Inferior parietal cortex (tissue), 1 donor: ENCODE results near the gene TP63.
"Not testable (repeated sequence)": the region's sequence is repeated elsewhere in the genome, so short reads cannot be mapped to it uniquely, and the experiment has no call there.

Experiments used
- DNase-seq: peaks from one replicate; pipeline ENCODE4 v3.0.0-alpha.2; 2016; ENCODE audit errors: extremely low spot score

The TP63 gene

DNA sequence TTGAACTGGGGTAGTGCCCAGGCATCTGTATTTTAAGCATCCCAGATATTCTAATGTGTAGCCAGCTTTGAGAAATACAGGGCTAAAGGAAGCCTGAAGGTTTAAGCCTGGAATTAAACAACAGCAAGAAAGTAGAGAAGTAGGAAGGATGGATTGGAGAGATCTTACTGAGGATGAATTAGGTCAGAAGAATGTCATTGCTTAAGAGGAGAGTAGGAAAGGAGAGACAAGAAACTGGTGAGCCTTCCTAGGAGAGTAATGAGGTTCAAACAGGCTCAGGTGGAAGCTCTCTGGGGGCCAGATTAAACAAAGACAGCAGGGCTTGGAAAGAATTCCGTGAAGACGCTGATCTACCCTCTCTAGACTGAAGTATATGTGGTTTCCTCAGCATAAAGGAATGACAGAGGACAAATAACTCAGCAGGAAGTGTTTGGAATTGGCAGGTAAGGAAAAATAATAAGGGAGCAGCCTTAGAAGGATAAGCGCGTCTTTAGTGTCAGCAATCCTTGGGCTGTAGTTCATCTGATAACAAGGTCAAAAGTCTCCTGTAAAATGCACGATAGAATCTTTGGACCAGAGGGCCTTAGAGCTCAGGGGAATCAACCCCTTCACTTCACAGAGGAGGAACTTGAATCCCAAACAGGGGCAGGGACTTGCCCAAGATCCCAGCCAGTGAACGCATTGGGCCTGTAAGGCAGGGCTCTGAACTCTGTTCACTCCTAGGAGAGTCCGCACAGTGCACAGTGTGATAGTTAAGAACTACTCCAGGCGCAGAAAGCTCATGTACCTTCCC lies 90.9 kb downstream of the TP63 start:
- no peak for DNase-seq

DNA sequence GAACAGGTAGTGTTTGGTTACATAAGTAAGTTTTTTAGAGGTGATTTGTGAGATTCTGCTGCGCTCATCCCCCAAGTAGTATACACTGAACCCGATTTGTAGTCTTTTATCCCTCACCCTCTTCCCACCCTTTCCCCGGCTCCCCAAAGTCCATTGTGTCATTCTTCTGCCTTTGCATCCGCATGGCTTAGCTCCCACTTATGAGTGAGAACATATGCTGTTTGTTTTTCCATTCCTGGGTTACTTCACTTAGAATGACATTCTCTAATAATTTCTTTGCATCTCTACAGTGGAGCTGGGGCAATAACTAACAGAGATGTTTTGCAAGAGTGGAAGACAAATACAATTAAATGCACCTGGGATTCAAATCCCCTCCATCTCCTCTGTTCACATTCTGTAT lies 93.2 kb downstream of the TP63 start:
- no peak for DNase-seq

DNA sequence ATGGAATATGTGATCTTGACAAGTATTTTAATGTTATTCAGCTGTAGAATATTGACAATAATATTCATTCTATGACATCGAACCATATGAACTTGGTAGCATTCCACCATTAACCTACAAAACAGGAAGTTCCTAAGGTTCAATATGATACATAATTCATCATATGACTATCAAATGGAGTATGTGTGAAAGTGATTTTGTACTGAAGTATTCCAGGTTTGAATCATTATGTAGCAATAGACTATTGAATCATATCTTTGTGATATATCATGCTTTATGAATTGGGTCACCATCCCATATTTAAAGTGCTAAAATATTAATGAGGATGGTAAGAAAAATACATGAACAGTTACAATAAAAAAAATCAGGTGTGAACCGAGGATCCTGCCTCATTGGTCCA lies 95.1 kb downstream of the TP63 start:
- no peak for DNase-seq

DNA sequence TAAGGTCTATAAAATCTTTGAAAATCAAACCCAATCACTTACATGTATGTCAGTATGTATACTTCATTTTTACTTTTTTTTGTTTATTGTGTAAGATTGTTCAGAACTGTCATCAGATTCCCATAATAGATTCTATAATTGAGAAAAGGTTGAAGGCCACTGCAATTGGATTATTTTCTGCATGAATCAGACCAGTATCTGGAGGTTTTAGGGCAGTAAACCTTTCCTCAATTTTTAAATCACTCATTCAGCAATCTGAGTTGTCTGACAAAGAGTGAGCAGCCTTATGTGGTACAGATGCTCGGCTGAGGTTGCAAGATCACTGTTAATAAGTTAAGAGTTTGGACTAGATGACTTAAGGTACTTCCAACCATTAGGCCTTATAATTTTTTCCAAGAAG lies 96.0 kb downstream of the TP63 start:
- DNase-seq = no peak

DNA sequence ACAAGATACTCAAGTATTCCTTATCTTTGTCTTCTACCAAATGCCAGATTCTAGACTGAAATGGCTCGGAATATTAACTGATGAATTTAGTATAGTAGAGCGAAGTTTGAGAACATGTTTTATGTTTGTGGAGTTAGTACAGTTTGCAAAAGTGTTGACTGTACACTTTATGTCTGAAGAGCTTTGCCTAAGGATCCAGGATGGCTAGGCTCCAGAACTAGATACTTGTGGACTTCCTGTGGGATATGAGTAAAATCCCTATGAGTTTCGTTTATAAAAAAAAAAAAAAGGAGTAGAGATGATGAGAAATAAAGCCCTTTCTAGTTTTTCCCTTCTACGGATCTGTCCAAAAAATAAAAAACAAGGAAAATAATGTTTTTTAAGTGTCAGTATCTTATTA lies 96.7 kb downstream of the TP63 start:
- no peak for DNase-seq

DNA sequence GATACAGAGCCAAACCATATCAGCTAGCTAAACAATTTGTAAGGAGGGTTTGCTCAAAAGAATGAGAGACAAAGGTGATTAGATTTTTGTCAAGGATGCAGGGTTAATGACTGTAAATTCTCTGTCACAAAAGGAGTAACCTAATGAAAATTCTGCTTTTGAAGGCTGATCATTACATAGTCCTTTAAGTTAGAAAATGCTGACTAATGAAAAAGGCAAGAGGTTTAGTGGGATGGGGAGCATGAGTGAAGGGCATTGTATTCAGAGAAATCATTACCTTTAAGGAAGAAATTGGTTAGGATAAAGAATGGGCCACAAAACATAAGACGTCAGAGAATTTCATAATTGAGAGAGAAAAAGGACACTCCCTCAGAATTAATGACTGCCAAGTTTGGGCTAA lies 97.7 kb downstream of the TP63 start:
- no peak for DNase-seq

DNA sequence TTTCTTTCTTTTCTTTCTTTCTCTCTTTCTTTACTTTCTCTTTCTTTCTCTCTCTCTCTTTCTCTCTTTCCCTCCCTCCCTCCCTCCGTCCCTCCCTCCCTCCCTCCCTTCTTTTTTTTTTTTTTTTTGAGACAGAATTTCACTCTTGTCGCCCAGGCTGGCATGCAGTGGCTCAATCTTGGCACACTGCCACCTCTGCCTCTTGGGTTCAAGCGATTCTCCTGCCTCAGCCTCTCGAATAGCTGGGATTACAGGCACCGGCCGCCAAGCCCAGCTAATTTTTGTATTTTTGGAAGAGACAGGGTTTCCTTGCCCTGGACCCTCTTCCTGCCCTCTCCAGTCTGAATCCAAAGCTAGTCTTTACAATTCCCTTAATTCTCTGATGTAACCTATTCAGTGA lies 102.9 kb downstream of the TP63 start:
- no peak for DNase-seq

DNA sequence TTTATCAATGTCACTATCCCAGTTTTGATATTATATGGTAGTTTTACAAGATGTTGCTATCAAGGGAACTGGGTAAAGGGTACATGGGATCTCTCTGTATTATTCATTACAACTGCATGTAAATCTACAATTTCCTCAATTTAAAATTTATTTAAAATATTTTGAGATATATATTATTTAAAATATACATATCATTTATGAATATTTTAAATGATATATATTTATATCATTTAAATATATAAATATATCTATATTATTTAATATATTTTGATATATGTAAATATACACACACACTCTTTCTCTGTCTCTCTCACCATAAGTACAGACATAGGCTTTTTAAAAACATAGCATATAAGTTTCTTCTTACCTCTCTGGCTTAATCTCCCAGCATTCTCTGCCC lies 104.7 kb downstream of the TP63 start:
- no peak for DNase-seq

DNA sequence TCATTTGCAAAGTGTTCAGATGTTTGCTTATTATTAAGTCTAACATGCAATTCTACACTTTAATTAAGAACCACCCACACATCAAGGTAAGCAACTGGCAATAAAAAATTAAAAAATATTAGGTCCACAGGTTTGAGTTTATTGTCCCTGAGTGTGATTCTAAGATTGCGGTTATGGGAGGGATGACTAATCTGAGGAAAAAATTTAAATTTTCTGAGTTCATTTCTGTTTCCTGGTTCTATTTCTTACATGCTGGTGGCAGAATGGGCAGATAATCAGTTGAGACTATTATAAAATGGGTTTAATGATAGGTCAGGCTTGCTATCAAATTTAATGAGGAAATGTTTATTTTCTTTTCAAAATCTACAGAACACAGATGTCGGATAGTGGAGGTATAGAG lies 105.9 kb downstream of the TP63 start:
- no peak for DNase-seq

DNA sequence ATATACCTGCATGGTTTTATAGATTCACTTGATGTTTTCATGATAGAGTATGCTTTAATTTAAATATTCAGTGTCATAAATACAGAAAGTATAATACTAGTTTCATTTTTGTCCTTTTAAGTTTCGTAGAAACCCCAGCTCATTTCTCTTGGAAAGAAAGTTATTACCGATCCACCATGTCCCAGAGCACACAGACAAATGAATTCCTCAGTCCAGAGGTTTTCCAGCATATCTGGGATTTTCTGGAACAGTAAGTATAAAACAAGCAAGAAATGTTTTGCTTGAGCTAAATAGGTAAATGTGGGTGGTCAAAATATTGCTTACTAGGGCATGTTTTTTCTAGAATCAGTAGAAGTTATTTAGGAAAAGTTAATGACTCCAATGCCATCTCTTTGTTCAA lies 106.4 kb downstream of the TP63 start:
- no peak for DNase-seq

DNA sequence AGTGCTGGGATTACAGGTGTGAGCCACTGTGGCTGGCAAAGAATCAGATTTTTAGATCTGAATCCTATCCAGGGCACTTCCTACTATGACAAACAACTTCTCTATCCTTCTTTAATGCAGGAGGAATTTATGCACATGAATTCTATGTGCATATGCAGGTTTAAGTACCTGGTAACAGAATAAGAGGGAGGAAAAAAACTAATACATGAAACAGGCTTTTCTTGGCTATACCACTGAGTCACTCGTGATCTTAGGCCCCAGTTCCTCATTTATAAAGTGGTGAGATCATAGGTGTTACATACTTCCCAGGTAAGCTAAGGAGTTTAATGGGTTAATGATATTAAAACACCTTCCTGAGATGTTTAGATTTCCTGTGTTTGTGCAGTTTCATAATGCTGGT lies 108.2 kb downstream of the TP63 start:
- DNase-seq = no peak

DNA sequence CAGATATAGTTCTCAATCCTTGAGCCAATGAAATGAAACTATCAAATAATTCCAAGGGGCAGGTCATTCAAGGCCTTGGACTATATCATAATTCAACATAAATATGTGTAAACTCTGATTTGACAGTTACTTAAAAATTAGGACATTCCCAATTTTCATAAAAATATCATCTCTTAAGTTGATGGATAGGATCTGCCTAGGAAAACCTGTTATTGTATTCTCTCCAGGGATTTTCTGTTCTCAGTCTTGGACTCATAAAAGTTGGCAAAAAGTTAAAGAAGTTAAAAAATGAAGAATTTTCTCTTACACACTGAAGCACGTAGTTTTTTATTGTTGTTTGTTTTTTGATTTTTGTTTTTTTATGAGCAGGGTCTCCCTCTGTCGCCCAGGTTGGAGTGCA lies 109.0 kb downstream of the TP63 start:
- no peak for DNase-seq

DNA sequence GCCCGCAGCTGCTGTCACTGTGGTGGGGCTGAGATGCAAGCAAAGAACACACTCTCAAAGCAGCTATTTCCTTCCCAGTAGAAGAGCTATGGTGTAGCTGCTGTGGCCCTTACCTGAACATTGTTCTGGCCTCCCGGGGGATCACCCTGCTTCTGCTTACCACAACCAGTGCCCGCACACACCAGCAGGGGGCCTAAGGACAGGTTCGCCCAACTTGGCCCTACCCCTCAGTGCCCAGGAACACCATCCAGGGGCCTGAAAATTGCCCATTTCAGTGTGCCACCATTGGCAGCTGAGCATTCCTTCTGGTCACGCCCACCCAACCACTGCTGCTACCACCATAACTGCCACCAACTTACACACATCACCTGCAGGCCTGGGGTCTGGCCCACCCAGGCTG lies 113.0 kb downstream of the TP63 start:
- no peak for DNase-seq

DNA sequence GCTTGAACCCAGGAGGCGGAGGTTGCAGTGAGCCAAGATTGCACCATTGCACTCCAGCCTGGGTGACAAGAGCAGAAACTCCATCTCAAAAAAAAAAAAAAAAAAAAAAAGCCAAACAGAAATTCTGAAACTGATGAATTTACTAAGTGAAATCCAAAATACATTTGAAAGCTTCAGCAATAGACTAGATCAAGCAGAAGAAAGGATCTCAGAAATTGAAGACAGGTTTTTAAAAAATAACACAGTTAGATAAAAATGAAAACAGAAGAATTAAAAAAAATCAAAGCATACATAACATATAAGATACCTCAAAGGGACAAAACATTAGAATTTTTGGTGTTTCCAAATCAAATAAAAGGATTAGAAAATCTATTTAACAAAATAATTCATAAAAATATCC lies 114.4 kb downstream of the TP63 start:
- DNase-seq = no peak

DNA sequence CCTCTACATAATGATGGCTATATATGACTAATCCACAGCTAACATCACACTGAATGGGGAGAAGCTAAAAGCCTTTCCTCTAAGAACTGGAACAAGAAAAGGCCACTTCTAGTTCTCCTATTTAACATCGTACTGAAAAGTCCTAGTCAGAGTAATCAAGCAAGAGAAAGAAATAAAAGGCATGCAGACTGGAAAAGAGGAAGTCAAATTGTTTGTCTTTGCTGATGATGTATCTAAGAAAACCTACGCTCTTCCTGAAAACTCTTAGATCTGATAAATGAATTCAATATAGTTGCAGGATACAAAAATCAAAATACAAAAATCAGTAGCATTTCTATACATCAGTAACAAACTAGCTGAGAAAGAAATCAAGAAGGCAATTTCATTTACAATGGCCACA lies 116.9 kb downstream of the TP63 start:
- DNase-seq = no peak

DNA sequence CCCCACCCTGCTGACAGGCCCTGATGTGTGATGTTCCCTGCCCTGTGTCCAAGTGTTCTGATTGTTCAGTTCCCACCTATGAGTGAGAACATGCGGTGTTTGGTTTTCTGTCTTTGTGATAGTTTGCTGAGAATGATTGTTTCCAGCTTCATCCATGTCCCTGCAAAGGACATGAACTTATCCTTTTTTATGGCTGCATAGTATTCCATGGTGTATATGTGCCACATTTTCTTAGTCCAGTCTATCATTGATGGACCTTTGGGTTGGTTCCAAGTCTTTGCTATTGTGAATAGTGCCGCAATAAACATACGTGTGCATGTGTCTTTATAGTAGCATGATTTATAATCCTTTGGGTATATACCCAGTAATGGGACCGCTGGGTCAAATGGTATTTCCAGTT lies 119.8 kb downstream of the TP63 start:
- not testable (repeated sequence) for DNase-seq

DNA sequence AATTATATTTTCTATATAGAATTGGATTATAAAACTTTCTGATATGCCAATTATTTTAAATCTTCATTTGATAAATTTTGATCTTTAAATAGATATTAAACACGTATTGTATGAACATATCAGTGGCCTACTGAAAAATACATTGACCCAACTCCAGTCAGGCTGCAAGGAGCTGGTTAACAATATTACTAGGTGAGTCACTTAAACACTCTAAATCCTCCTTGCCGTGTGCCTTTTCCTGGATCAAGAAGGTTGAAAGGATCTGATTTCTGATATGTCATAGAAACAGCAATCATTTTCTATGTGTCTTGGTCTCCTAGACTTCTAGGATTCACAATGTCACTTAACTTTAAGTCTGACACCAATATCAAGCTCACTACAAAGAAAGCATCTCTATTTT lies 123.2 kb downstream of the TP63 start:
- no peak for DNase-seq

DNA sequence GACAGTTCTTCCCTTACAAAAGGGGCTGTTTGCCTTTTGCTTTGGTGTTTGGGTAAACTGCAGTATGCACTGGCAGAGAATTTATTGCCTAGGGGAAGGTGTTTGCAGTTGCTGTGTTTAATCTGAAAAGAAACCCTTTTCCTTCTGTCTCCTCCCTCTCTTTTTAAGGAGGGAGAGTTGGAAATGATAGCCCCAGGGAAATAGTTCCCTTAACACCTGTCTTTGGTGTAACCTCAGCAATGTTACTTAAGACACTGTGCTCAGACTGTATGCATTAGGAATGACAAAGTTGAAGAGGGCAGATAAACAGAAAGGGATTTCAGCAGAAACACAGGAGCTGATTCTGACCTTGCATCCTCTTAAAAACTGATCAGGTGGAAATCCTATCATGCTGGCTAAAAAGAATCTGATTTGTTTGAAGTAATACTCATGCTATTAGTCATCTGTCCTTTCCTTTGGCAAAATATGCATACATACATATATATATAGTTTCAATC lies 125.4 kb downstream of the TP63 start:
- DNase-seq = no peak

DNA sequence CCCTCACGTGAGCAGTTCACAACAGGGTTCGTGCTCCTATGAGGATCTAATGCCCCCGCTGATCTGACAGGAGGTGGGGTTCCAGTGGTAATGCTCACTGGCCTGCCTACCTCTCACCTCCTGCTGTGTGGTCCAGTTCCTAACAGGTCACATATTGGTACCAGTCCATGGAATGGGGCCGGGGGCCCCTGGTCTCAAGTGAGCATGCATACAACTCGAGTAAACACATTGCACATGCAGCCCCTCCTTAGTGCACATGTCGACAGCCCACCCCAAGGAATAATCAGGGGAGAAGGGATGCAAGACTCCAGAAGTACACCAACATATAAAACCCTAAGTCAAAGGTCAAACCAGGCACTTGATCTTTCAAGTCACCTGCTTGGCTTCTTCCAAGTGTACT lies 127.0 kb downstream of the TP63 start:
- no peak for DNase-seq

DNA sequence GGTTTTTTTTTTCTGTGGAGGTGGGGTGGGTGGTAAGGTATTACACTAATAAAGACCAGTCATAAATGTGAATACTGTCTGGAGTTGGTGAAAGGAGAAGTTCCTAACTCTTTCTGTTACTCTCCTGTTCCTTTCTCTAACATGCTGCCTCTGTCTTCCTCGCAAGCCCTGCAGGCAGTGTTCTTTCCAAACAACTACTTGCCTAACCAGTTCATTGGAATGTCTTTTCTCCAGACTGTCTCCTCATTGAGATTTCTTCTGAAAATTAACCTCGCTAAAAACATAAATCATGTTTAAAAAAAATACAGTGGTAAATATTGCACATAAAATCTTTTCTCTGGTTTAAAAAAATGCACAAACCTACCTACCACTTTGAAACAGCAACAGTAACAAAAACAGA lies 135.2 kb downstream of the TP63 start:
- no peak for DNase-seq

DNA sequence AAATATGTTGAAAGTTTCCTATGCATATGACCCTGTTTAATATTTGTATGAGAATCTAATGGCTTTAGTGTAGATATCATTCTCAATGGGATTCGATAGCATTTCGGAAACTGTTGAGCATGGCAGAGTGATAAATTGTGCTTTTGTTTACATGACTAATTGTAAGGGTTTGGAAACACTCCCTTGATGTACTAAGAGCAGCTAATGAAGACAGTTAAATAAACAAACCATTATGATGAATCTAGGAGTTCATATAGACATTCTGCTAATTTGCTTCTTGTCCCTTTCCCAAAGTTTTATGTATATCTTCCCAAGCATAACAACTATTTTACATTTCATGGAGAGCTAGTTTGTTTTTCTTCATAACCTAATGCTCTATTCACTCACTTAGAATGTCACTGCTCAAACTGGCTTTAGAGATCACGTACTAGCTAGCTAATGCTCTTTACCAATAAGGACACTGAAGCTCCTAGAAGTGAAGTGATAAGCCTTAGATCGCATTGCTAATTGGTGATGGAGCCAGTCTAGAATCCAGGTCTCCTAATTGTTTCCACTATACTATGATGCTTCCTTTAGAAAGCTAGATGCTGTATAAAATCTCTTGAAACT lies 140.8 kb downstream of the TP63 start:
- no peak for DNase-seq

DNA sequence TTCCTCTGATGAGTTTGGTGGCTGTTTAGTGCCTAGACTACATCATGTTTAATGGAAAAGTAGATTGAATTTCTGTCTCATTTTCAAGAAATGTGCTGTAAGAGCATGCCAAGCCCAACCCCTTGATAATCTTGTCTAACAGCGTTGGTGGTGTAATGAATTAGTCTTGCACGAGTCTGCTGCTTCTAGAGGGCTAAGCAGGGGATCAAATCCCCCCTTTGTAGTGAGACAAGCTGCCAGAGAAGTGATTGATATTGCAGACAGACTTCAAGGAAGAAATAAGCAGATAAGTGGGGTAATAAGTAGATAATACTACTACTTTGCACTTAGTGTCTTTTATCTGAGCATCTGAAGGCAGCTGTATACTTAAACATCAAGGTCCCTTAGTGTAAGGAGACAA lies 141.4 kb downstream of the TP63 start:
- no peak for DNase-seq

DNA sequence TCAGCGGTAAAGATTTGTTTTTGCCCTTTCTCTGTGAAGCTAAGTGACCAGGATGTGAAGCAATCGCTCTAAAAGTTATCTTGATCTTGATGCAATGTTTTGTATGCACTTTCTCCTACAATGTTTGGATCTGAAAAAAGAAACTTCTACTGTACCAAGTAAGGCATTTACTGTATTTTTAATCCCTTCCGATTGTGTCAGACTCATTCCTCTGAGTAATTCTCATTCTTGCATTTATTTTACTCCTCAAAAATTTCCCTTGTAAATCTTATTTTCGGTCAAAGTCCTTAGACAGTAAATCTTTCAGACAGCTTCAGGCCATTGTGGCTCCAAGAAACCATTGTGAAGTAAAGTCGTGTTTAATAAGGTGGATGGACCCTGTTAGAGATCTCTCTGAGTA lies 141.9 kb downstream of the TP63 start:
- no peak for DNase-seq
